T-helper 9 cell (primary cell): ENCODE results near the gene NUP153.
"Not testable (repeated sequence)": the region's sequence is repeated elsewhere in the genome, so short reads cannot be mapped to it uniquely, and the experiment has no call there.

ENCODE experiments used
- DNase-seq: peaks from one replicate; pipeline ENCODE4 v3.0.0-alpha.2; 2020

Gene NUP153

GRCh38 chr6:17712576-17712975 lies 5.9 kb upstream of the NUP153 start:
- DNase-seq = no peak

- DNase-seq = no peak
Measured at GRCh38 chr6:17710331-17710730, 3.6 kb upstream of the NUP153 start.

- no peak for DNase-seq
Measured at GRCh38 chr6:17709476-17709875, 2.8 kb upstream of the NUP153 start.

- DNase-seq = not testable (repeated sequence)
Measured at GRCh38 chr6:17708035-17708434, 1.3 kb upstream of the NUP153 start.

GRCh38 chr6:17707371-17707651 lies 586 bp upstream of the NUP153 start:
- DNase-seq = no peak

- peak; percentile 80 for DNase-seq
Measured at GRCh38 chr6:17705778-17706579, 746 bp downstream of the NUP153 start.

GRCh38 chr6:17705428-17705777 lies 1.3 kb downstream of the NUP153 start:
- no peak for DNase-seq

- no peak for DNase-seq
Measured at GRCh38 chr6:17703256-17703694, 3.5 kb downstream of the NUP153 start.

GRCh38 chr6:17700421-17701416 lies 6.0 kb downstream of the NUP153 start:
- DNase-seq = no peak

GRCh38 chr6:17691925-17692538 lies 14.7 kb downstream of the NUP153 start:
- no peak for DNase-seq

GRCh38 chr6:17688481-17688880 lies 18.2 kb downstream of the NUP153 start:
- no peak for DNase-seq

GRCh38 chr6:17687136-17687535 lies 19.6 kb downstream of the NUP153 start:
- no peak for DNase-seq

GRCh38 chr6:17684134-17684533 lies 22.6 kb downstream of the NUP153 start:
- DNase-seq = no peak

- DNase-seq = no peak
Measured at GRCh38 chr6:17683428-17683827, 23.3 kb downstream of the NUP153 start.

- no peak for DNase-seq
Measured at GRCh38 chr6:17679726-17680125, 27.0 kb downstream of the NUP153 start.

- no peak for DNase-seq
Measured at GRCh38 chr6:17677602-17678001, 29.1 kb downstream of the NUP153 start.

- no peak for DNase-seq
Measured at GRCh38 chr6:17673543-17674254, 33.0 kb downstream of the NUP153 start.

- DNase-seq = no peak
Measured at GRCh38 chr6:17672064-17672718, 34.5 kb downstream of the NUP153 start.

- DNase-seq = no peak
Measured at GRCh38 chr6:17666646-17667045, 40.1 kb downstream of the NUP153 start.

GRCh38 chr6:17665132-17665531 lies 41.6 kb downstream of the NUP153 start:
- no peak for DNase-seq

GRCh38 chr6:17663226-17663625 lies 43.5 kb downstream of the NUP153 start:
- DNase-seq = no peak

GRCh38 chr6:17662585-17662984 lies 44.1 kb downstream of the NUP153 start:
- no peak for DNase-seq
